Smooth muscle cell (in vitro differentiated cells): ENCODE measurements around the gene C16orf89. TPM values are rescaled to one million over a fixed set of nuclear protein-coding genes. Genes with fewer than 3 reads are reported as not detected.

ENCODE experiments used
- DNase-seq: peaks from one replicate; lab custom pipeline; 2025; ENCODE audit not compliant: unreplicated experiment; lab: John Stamatoyannopoulos, UW
- H2AFZ ChIP-seq: fragments of 200-600 bp; sonication (generic); 2 replicates; pipeline ENCODE4 v1.6.0; 2016; ENCODE audit warnings: antibody characterized with exemption, low read depth, mild to moderate bottlenecking
- H3F3A ChIP-seq: fragments of 200-600 bp; sonication (generic); 2 replicates; pipeline ENCODE4 v1.6.0; 2017; ENCODE audit warnings: antibody characterized with exemption, low read depth
- H3K27ac ChIP-seq: fragments of 200-600 bp; sonication (generic); 2 replicates; pipeline ENCODE4 v1.5.1; 2016; ENCODE audit warnings: low read depth, mild to moderate bottlenecking
- H3K27me3 ChIP-seq: fragments of 200-600 bp; sonication (generic); 2 replicates; pipeline ENCODE4 v1.6.1; 2016; ENCODE audit warnings: low read depth, mild to moderate bottlenecking
- H3K36me3 ChIP-seq: fragments of 200-600 bp; sonication (generic); 2 replicates; pipeline ENCODE4 v1.5.1; 2016; ENCODE audit warnings: low read depth
- H3K4me1 ChIP-seq: fragments of 200-600 bp; sonication (generic); 2 replicates; pipeline ENCODE4 v1.5.1; 2016; ENCODE audit warnings: low read depth
- H3K4me2 ChIP-seq: fragments of 200-600 bp; sonication (generic); 2 replicates; pipeline ENCODE4 v1.6.0; 2016; ENCODE audit warnings: mild to moderate bottlenecking
- H3K4me3 ChIP-seq: fragments of 200-600 bp; sonication (generic); 2 replicates; pipeline ENCODE4 v1.5.1; 2016; ENCODE audit warnings: mild to moderate bottlenecking
- H3K79me2 ChIP-seq: fragments of 200-600 bp; sonication (generic); 2 replicates; pipeline ENCODE4 v1.6.0; 2016; ENCODE audit warnings: low read depth, mild to moderate bottlenecking
- H3K9ac ChIP-seq: fragments of 200-600 bp; sonication (generic); 2 replicates; pipeline ENCODE4 v1.6.0; 2016; ENCODE audit warnings: low read depth
- H3K9me3 ChIP-seq: fragments of 200-600 bp; sonication (generic); replicated peaks from 2 replicates; pipeline ENCODE4 v1.5.1; 2016; ENCODE audit warnings: low read depth
- H4K20me1 ChIP-seq: fragments of 200-600 bp; sonication (generic); 2 replicates; pipeline ENCODE4 v1.6.0; 2016; ENCODE audit warnings: low read depth
- CTCF ChIP-seq: fragments of 200-600 bp; sonication (generic); IDR thresholded peaks from 2 replicates; pipeline ENCODE4 v1.5.1; 2017; ENCODE audit warnings: borderline replicate concordance, mild to moderate bottlenecking, antibody characterized with exemption; ENCODE audit not compliant: insufficient read depth, poor library complexity, severe bottlenecking
- WGBS: methylation state at CpG from one replicate; pipeline ENCODE4 v1.1.7; 2016; ENCODE audit warnings: low lambda C conversion rate; 5-methylcytosine and 5-hydroxymethylcytosine counted together
- polyA plus RNA-seq: library from polyadenylated mRNA; unstranded; fragments of >200 nt; fragmentation: Nextera tagmentation; extraction: Ambion mirVana; gene quantifications from 2 replicates; pipeline ENCODE4 v1.2.1, GENCODE V29; 2016
- total RNA-seq: library from RNA; depleted of rRNA; stranded (reverse); fragments of >200 nt; gene quantifications from 2 replicates; pipeline ENCODE4 v1.2.3, GENCODE V29; 2014

Gene C16orf89
- total and polyA plus RNA-seq, 2 experiments from 2014 or later: not detected

- Histone ChIP-seq H3K79me2 (no peaks in the 10 kb centered on the region), H3K9me3 (no peaks in the 10 kb centered on the region), H3K4me2 (no peak overlapping the region), H3K27me3 (no peaks in the 10 kb centered on the region), H3F3A (no peaks in the 10 kb centered on the region), H4K20me1 (no peaks in the 10 kb centered on the region), H3K36me3 (no peaks in the 10 kb centered on the region), H3K4me3 (no peak overlapping the region), H3K27ac (no peak overlapping the region), H3K9ac (no peak overlapping the region), H2AFZ (no peak overlapping the region), H3K4me1 (no peaks in the 10 kb centered on the region)
- DNase-seq: no peak
- no peak for TF ChIP-seq CTCF
- WGBS: 88% methylated on average over 7 of the region's 7 CpGs
Observed at GRCh38 chr16:5001571-5001970, 64.2 kb downstream of the C16orf89 start.

- Histone ChIP-seq H3K4me2 (no peak overlapping the region), H3K4me1 (no peaks in the 10 kb centered on the region), H3K36me3 (no peaks in the 10 kb centered on the region), H4K20me1 (no peaks in the 10 kb centered on the region), H3K79me2 (no peaks in the 10 kb centered on the region), H3K9ac (no peak overlapping the region), H3K9me3 (no peaks in the 10 kb centered on the region), H3F3A (no peaks in the 10 kb centered on the region), H2AFZ (no peak overlapping the region), H3K27me3 (no peaks in the 10 kb centered on the region), H3K27ac (no peak overlapping the region), H3K4me3 (no peak overlapping the region)
- DNase-seq: no peak
- 92% methylated on average over 19 of the region's 19 CpGs for WGBS
- no peak for TF ChIP-seq CTCF
Observed at GRCh38 chr16:5000573-5001001, 65.2 kb downstream of the C16orf89 start.

DNA sequence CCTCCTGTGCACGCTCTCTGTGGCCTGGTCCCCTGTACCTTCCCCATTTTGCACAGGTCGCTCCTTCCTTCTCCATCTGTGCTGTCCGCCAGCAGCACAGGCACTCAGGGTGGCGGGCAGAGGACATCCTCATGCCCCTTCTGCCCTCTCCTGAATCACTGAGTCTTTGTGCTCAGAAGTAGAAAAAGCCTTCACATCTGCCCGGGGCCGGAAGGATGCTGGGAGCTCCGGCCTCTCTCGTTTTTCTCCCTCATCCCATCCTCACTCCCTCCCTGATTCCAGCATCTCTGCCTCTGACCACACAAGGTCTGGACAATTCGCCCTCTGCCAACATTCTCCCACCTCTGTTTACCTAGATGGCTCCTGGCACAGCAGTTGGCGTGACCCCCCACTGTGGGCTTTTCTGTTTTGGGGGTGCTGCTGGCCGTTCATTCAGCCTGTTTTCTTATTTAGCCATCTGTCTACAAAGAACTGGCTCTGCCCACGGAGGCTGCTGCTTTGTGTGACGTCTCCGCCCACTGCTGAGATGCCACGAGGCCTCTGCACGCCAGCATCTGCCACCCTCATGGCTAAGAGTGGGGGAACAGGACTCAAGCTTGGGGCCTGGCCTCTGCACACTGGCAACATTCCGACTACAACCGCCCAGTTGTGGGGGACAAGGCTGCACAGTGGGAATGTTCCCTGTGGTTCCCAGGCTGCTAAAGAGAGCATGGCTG is 70.9 kb downstream of the C16orf89 start:
- TF ChIP-seq CTCF: no peak
- Histone ChIP-seq H3K9me3 (no peaks in the 10 kb centered on the region), H3K27me3 (no peaks in the 10 kb centered on the region), H3K4me3 (no peak overlapping the region), H3K9ac (no peak overlapping the region), H3K27ac (no peak overlapping the region), H4K20me1 (no peaks in the 10 kb centered on the region), H3K4me1 (peaks cover 4% of the 10 kb centered on the region), H3F3A (no peaks in the 10 kb centered on the region), H3K36me3 (no peaks in the 10 kb centered on the region), H2AFZ (no peak overlapping the region), H3K4me2 (no peak overlapping the region), H3K79me2 (no peaks in the 10 kb centered on the region)
- WGBS: 83% methylated on average over 17 of the region's 18 CpGs
- no peak for DNase-seq

Other genes starting within 250 kb of the C16orf89 start
- gene GLYR1, start 218.7 kb downstream of the C16orf89 start, total RNA-seq: 26.4 and 27.8 TPM in 2 replicates
- 28.9 and 35.1 TPM in 2 replicates for gene GLYR1, start 218.7 kb downstream of the C16orf89 start, polyA plus RNA-seq
- gene UBN1, start 218.5 kb downstream of the C16orf89 start, total RNA-seq: 18.8 and 29.7 TPM in 2 replicates
- 16.2 and 23.4 TPM in 2 replicates for gene UBN1, start 218.5 kb downstream of the C16orf89 start, polyA plus RNA-seq
- 4.8 and 7.7 TPM in 2 replicates for gene PPL, start 128.8 kb downstream of the C16orf89 start, total RNA-seq
- gene PPL, start 128.8 kb downstream of the C16orf89 start, polyA plus RNA-seq: 3.0 and 10.7 TPM in 2 replicates
- not detected in 2 replicates for gene SEC14L5, start 107.6 kb downstream of the C16orf89 start, total RNA-seq
- not detected in 2 replicates for gene SEC14L5, start 107.6 kb downstream of the C16orf89 start, polyA plus RNA-seq
- gene NAGPA, start 32.0 kb downstream of the C16orf89 start, total RNA-seq: 3.8 and 4.2 TPM in 2 replicates
- 5.4 and 10.0 TPM in 2 replicates for gene NAGPA, start 32.0 kb downstream of the C16orf89 start, polyA plus RNA-seq
- gene ALG1, start 5.9 kb upstream of the C16orf89 start, total RNA-seq: 22.2 and 22.6 TPM in 2 replicates
- 30.4 and 32.9 TPM in 2 replicates for gene ALG1, start 5.9 kb upstream of the C16orf89 start, polyA plus RNA-seq
- gene EEF2KMT, start 31.8 kb upstream of the C16orf89 start, total RNA-seq: 2.9 and 6.2 TPM in 2 replicates
- 9.9 and 15.0 TPM in 2 replicates for gene EEF2KMT, start 31.8 kb upstream of the C16orf89 start, polyA plus RNA-seq